Measurements from ENCODE around the gene IRF1.

IRF1 gene

GRCh38 chr5:132474881-132475496, 15.6 kb downstream of the IRF1 start:
- DNase-seq (ENCODE audit: low read depth, low spot score): no peak

GRCh38 chr5:132474131-132474723, 16.3 kb downstream of the IRF1 start:
- DNase-seq (ENCODE audit: low read depth, low spot score): no peak

DNA sequence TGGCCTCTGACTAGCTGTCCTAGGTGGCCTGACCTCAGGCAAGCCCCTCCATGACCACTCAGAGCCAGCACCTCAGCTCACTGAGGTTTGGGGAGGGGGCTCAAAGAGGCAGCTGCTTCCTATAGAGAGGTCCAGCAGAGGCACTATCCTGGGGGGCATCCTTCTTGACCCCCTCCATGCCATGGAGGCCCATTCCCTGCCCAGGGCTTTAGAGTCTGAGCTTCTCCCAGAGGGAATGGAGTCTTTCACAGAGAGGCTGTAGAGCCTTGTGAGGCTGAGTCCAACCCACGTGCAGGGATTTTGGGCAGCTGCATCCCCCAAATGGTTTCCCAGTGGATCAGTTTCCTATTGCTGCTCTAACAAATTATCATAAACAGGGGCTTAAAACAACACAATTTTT, 16.9 kb downstream of the IRF1 start:
- DNase-seq (ENCODE audit: low read depth, low spot score): no peak

- no peak for DNase-seq (ENCODE audit: low read depth, low spot score)
Observed at GRCh38 chr5:132473019-132473531, 17.5 kb downstream of the IRF1 start.

DNA sequence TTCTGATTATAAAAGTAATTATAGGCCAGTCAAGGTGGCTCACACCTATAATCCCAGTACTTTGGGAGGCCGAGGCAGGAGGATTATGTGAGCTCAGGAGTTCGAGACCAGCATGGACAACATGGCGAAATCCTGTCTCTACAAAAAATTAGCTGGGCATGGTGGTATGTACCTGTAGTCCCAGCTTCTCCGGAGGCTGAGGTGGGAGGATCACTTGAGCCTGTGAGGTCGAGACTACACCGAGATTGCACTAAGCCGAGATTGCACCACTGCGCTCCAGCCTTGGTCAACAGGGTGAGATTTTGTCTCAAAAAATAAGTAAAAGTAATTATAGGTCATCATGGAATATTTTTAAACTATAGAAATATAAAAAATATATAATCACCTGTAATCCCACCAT, 18.1 kb downstream of the IRF1 start:
- DNase-seq (ENCODE audit: low read depth, low spot score): no peak

DNA sequence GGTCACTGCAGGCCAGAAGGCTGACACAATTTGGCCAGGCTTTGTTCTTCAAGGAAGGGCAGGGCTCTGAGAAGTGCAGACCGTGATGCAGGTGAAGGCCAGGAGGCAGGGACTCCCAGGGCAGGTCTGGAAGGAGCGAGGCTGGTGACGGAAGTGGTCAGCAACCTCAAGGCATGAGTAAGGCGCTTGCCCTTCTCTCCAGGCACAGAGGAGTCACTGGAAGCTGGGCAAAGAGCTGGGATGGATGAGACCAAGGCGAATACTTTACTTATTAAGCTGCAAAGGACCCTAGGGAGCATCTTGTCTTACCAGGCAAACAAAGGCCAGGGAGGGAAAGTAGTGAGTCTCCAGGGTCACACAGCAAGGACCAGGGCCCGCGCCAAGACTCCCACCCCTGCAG, 18.6 kb downstream of the IRF1 start:
- DNase-seq (ENCODE audit: low read depth, low spot score): no peak

DNA sequence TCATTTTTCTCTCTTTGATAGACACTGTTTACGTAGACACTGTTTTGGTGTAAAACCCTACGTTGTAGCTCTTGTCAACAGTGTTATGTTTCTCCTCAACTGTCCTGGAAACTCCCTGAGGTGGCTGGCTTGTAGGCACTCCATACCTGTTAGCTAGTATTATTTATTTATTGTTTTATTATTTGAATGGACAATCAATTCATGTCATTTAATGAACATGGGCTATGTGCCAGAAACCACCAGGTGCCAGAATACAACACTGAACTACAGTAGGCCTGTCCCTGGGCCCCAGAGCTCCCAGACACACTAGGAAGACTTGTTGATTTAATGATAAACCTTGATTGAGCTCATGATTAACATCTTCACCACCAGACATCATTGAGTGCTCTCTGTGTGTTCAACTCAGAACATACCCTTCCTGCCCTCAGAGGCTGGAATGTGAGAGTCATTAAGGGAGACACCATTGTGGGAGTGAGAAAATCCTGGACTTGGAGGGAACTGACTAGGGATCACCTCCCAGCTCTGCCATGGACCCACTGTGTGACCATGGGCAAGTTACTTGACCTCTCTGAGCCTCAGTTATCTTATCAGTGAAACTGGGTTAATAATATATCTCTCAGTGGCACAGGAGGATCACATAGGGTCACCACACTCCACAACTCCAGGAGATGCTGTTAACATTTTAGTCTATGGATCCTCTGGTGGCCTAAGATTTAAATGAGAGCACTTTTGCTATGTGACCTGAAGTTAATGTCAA, 19.2 kb downstream of the IRF1 start:
- DNase-seq (ENCODE audit: low read depth, low spot score): no peak

- no peak for DNase-seq (ENCODE audit: low read depth, low spot score)
Observed at GRCh38 chr5:132470596-132470995, 20.0 kb downstream of the IRF1 start.

- DNase-seq (ENCODE audit: low read depth, low spot score): no peak
Observed at GRCh38 chr5:132470010-132470392, 20.6 kb downstream of the IRF1 start.

GRCh38 chr5:132469380-132470009, 21.1 kb downstream of the IRF1 start:
- no peak for DNase-seq (ENCODE audit: low read depth, low spot score)

DNA sequence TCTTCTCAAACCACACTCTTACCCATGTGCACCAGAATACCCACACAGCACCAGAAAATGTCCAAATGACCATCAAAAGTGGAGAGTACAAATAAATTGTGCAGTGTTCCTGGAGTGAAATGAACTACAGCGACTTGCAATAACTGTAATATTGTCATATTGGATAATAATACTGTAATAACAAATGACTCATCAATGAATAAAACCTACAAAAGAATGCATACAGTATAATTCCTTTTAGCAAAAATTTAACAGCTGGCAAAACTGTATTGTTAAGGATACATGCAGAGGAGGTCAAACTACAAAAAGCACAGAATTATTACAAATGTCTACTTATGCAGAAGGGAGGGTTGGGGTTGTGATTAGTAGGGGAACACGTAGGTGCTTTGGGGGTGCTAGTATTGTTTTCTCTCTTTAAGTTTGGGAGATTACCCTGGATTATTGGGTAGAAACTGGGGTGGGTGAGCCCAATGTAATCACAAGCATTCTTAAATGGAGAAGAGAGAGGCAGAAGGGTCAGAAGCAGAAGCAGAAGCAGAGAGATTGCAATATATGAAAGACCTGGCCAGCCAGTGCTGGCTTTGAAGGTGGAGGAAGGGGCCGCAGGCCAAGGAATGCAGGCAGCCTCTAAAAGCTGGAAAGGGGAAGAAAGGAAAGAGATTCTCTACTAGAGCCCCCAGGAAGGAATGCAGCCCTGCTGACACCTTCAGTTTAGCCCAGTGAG, 21.8 kb downstream of the IRF1 start:
- DNase-seq (ENCODE audit: low read depth, low spot score): no peak

DNA sequence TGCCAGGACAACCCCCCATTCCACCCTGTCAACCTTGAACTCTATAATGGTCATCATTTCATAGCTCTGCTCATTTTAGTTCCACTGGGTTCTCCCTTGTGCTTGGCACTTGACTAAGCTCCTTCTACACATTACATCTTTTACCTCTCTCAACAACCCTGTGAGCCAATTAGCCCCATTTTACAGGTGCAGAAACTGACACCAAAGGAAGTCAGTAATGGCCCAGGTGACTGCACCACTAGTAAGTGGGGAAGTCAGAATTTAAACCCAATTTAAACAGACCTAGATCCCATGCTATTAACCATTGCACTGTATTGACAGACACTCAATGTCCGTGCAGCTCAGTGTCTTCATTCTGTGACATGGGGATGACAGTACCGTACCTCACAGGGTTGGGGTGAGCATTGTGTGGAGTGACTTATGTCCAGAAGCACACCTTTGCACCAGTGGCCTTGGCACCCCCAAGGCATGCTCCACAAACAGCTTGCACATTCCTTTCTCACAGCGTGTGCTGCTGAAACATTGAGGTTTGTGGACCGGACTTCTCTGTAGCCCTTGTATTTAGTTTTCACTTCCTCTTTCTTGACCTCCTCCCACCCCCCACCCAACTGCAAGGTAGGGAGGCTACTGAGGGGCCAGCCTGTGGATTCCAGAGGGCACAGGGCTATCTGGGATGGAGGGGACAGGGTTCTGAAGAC, 23.1 kb downstream of the IRF1 start:
- no peak for DNase-seq (ENCODE audit: low read depth, low spot score)

DNA sequence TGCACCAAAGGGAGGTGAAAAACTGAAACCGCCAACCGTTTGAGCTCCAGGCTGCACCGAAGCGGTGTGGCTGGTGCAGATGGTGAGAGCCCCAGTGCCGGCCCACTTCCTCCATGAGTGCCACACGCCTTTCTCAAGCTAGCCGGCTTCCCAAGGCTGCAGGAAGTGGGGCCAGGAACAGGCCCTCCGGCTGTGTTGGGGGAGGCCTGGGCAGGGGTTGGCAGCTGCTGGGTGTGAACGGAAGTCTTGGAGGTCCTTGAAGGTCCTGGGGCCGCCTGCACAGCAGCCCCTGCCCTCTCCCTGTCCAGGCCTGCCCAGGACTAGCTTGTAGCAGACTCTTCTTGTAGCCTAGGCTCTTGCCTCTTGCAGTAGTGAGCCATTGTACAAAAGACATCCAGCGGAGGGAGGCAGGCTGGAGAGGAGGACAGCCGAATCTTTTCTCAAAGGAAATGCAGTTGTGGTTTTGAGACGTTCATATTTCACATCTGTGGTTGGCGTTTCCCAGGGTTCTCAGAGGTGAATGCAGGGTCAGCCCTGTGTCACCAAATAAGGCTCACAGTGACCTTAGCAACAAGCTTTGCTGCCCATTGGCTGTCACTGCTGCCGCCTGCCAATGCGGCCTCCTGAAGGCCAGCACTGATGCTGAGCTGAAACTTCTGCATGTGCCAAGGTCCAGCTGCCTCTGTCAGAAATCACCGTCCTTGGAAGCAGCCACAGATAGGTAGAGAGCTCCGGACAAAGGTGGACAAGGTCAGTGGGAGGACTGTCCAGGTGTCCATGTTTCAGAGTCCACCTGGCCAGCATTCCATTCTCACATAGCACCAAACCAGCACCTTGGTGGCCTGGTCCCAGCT, 23.9 kb downstream of the IRF1 start:
- no peak for DNase-seq (ENCODE audit: low read depth, low spot score)

GRCh38 chr5:132465059-132465707, 25.4 kb downstream of the IRF1 start:
- no peak for DNase-seq (ENCODE audit: low read depth, low spot score)

- DNase-seq (ENCODE audit: low read depth, low spot score): no peak
Observed at GRCh38 chr5:132464156-132464939, 26.2 kb downstream of the IRF1 start.

DNA sequence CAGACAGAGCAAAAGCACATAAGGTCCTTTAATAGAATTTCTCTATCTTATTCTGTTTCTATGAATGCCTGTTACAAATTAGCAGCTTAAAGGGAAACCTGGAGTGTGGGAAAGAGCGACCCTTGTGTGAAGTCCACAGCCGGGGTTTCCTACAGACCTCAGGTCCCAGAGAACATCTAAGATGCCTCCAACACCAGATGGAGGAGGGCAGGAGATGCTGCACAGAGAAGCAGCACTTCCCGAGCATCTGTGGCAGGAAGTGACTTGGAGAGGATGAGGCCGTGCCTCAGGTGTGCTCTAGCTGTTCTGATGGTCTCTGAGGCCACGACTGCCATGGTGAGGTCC, 26.8 kb downstream of the IRF1 start:
- no peak for DNase-seq (ENCODE audit: low read depth, low spot score)

DNA sequence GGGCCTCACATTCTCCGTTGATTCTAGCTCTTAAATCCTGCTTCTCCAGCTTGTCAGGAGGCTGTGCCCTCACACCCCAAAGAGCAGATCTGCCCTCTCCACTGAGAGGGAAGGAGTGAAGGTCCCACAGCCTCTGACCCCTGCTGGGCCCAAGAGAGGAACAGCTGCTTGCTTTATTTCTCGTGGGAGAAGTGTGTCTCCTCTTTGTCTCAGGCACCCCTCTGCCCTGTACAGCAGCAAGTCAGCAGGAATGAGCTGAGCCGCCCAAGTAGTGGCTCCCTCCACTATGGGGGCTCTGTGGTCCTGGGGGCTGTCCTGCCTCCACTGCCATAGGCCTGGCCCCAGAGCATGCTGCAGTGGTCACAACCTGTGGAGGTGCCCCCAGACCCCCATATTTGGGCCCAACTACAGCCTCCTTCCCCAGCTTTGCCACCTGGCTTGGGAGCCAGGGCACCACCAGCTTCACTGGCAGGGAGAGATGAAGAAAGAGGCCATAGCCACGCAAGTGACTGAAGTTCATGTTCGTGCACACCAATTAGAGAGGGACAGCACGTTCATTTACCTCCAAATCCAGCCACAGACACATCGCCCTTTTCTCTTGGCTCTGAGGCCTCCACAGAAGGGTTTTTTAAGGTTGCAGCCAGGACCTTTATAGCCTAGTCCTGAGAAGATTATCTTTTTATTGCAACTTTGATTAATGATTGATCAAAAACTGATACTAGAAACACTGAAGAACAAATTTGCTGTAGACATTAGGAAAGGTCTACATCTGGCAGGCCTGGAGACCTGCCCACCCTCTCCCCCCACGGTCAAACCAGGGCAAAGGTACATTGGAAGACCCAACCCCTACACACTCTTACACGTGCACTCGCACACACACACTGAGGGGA, 27.5 kb downstream of the IRF1 start:
- no peak for DNase-seq (ENCODE audit: low read depth, low spot score)

GRCh38 chr5:132462333-132462732, 28.2 kb downstream of the IRF1 start:
- DNase-seq (ENCODE audit: low read depth, low spot score): no peak
